ENCODE results near the gene ZDHHC6. TPM values are rescaled to one million over a fixed set of nuclear protein-coding genes. Genes with fewer than 3 reads are reported as not detected.
A peak's percentile ranks its signal among the peaks of the same experiment; 100 is the strongest.

ZDHHC6 gene
- total and polyA plus RNA-seq, 2 experiments from 2014 or later = 31.7 to 56.4 TPM

- Histone ChIP-seq H3K4me2 (no peak overlapping the region), H4K20me1 (ENCODE audit: insufficient read depth, poor library complexity, severe bottlenecking) (no peaks in the 10 kb centered on the region), H3K9me2 (replicated peaks; ENCODE audit: insufficient read depth) (no peaks in the 10 kb centered on the region), H3K9me3 (ENCODE audit: low read depth) (no peaks in the 10 kb centered on the region), H2AFZ (no peak overlapping the region), H3K4me3 (no peak overlapping the region), H3K36me3 (replicated peaks; ENCODE audit: insufficient read depth, low read depth) (no peaks in the 10 kb centered on the region), H3K4me1 (ENCODE audit: insufficient read depth) (no peaks in the 10 kb centered on the region), H3K27ac (no peak overlapping the region), H3K79me2 (no peaks in the 10 kb centered on the region), H3K27me3 (no peaks in the 10 kb centered on the region)
- DNase-seq (ENCODE audit: low spot score) = peak; percentile 43
- WGBS (ENCODE audit: low lambda C conversion rate, missing lambda C conversion rate) = 89% methylated on average over 2 of the region's 2 CpGs
- TF ChIP-seq CTCF (IDR thresholded peaks at IDR 0.05; ENCODE audit: poor library complexity) (peak; percentile 64), EZH2 (IDR thresholded peaks at IDR 0.05; ENCODE audit: borderline replicate concordance) (no peak)
Observed at GRCh38 chr10:112434988-112435619, 11.6 kb downstream of the ZDHHC6 start.

- Histone ChIP-seq H3K9me2 (replicated peaks; ENCODE audit: insufficient read depth) (no peaks in the 10 kb centered on the region), H4K20me1 (ENCODE audit: insufficient read depth, poor library complexity, severe bottlenecking) (no peaks in the 10 kb centered on the region), H3K4me3 (no peak overlapping the region), H3K79me2 (no peaks in the 10 kb centered on the region), H3K27me3 (no peaks in the 10 kb centered on the region), H3K36me3 (replicated peaks; ENCODE audit: insufficient read depth, low read depth) (no peaks in the 10 kb centered on the region), H2AFZ (no peak overlapping the region), H3K4me2 (no peak overlapping the region), H3K4me1 (ENCODE audit: insufficient read depth) (no peaks in the 10 kb centered on the region), H3K27ac (no peak overlapping the region), H3K9me3 (ENCODE audit: low read depth) (no peaks in the 10 kb centered on the region)
- 98% methylated on average over 2 of the region's 2 CpGs for WGBS (ENCODE audit: low lambda C conversion rate, missing lambda C conversion rate)
- TF ChIP-seq CTCF (IDR thresholded peaks at IDR 0.05; ENCODE audit: poor library complexity) (no peak), EZH2phosphoT487 (IDR thresholded peaks at IDR 0.05; ENCODE audit: low read depth, severe bottlenecking, unreplicated experiment) (no peak), EZH2 (IDR thresholded peaks at IDR 0.05; ENCODE audit: borderline replicate concordance) (no peak)
- no peak for DNase-seq (ENCODE audit: low spot score)
Observed at GRCh38 chr10:112433136-112433535, 13.6 kb downstream of the ZDHHC6 start.

- Histone ChIP-seq H3K27me3 (no peaks in the 10 kb centered on the region), H3K4me1 (ENCODE audit: insufficient read depth) (no peaks in the 10 kb centered on the region), H3K9me3 (ENCODE audit: low read depth) (no peaks in the 10 kb centered on the region), H3K36me3 (replicated peaks; ENCODE audit: insufficient read depth, low read depth) (no peaks in the 10 kb centered on the region), H3K4me2 (no peak overlapping the region), H3K4me3 (no peak overlapping the region), H3K9me2 (replicated peaks; ENCODE audit: insufficient read depth) (no peaks in the 10 kb centered on the region), H2AFZ (no peak overlapping the region), H3K27ac (peak overlapping the region; percentile 31), H3K79me2 (no peaks in the 10 kb centered on the region), H4K20me1 (ENCODE audit: insufficient read depth, poor library complexity, severe bottlenecking) (no peaks in the 10 kb centered on the region)
- TF ChIP-seq EZH2phosphoT487 (IDR thresholded peaks at IDR 0.05; ENCODE audit: low read depth, severe bottlenecking, unreplicated experiment) (no peak), CTCF (IDR thresholded peaks at IDR 0.05; ENCODE audit: poor library complexity) (no peak), EZH2 (IDR thresholded peaks at IDR 0.05; ENCODE audit: borderline replicate concordance) (no peak)
- WGBS (ENCODE audit: low lambda C conversion rate, missing lambda C conversion rate) = 89% methylated on average over 14 of the region's 15 CpGs
- peak; percentile 19 for DNase-seq (ENCODE audit: low spot score)
Observed at GRCh38 chr10:112429654-112430230, 17.0 kb downstream of the ZDHHC6 start.

All from hepatocyte (in vitro differentiated cells).